Prostate gland (tissue), 2 donors: Measurements from ENCODE around the gene RWDD3. TPM values are rescaled to one million over a fixed set of nuclear protein-coding genes. Genes with fewer than 3 reads are reported as not detected.
A peak's percentile ranks its signal among the peaks of the same experiment; 100 is the strongest.

Source experiments
- DNase-seq: peaks from one replicate; pipeline ENCODE4 v3.0.0-alpha.2; 2019; ENCODE audit warnings: low spot score
- H3K27ac ChIP-seq, 2 donors: fragments of 200-600 bp; sonication (generic); 2 replicates each; pipeline ENCODE4 v1.5.1; 2017 to 2019
- H3K27me3 ChIP-seq: fragments of 200-600 bp; sonication (generic); replicated peaks from 2 replicates; pipeline ENCODE4 v1.5.1; 2019; ENCODE audit not compliant: insufficient read depth
- H3K36me3 ChIP-seq, 2 donors: fragments of 200-600 bp; sonication (generic); 1 replicate in 1 of 2; 2 replicates in 1 of 2; pipeline versions ENCODE4 v1.5.1 to v1.8.1; 2017 to 2019
- H3K4me1 ChIP-seq: fragments of 200-600 bp; sonication (generic); replicated peaks from 2 replicates; pipeline ENCODE4 v1.5.1; 2019
- H3K4me3 ChIP-seq, 2 donors: fragments of 200-600 bp; sonication (generic); 2 replicates each; pipeline ENCODE4 v1.5.1; 2017 to 2019
- H3K9me3 ChIP-seq: fragments of 200-600 bp; sonication (generic); 2 replicates; pipeline ENCODE4 v1.5.1; 2017
- CTCF ChIP-seq, 4 experiments: fragments of 200-600 bp in 2 of 4; fragments of 450-650 bp in 2 of 4; sonication (generic) in 2 of 4; IDR thresholded peaks; 1 replicate in 3 of 4; 2 replicates in 1 of 4; pipeline ENCODE4 v1.5.1; 2016 to 2019; ENCODE audit warnings: antibody characterized with exemption in 4 of 4, mild to moderate bottlenecking in 2 of 4, moderate library complexity in 2 of 4
- POLR2A ChIP-seq: fragments of 450-650 bp; IDR thresholded peaks from one replicate; pipeline ENCODE4 v1.6.1; 2016; ENCODE audit warnings: antibody characterized with exemption, mild to moderate bottlenecking
- POLR2AphosphoS5 ChIP-seq: sonication (generic); formaldehyde crosslinking; IDR thresholded peaks from one replicate; pipeline ENCODE4 v1.6.1; 2017; ENCODE audit warnings: antibody characterized with exemption
- WGBS: methylation state at CpG from one replicate; pipeline ENCODE4 v1.1.5; 2018; 5-methylcytosine and 5-hydroxymethylcytosine counted together
- intact Hi-C: fragments of 100-400 bp; cut with DNase I; formaldehyde crosslinking; loops from one replicate; pipeline ENCODE4 v1.14.2; 2022
- total RNA-seq, 2 donors: library from RNA; depleted of rRNA; stranded (reverse); fragments of >200 nt; gene quantifications; one replicate each; pipeline ENCODE4 v1.1.0, GENCODE V29; 2016

RWDD3 gene
- total RNA-seq, 2 donors from 2014 or later = 12.8 to 14.4 TPM

GRCh38 chr1:95229037-95229436, 5.0 kb upstream of the RWDD3 start:
- no peak for TF ChIP-seq POLR2AphosphoS5
- TF ChIP-seq CTCF (IDR thresholded peaks at IDR 0.05) = no peak
- TF ChIP-seq POLR2A = no peak
- 93% methylated on average over 5 of the region's 5 CpGs for WGBS
- intact Hi-C loops = no loop called here
- Histone ChIP-seq H3K4me3 (no peak overlapping the region), H3K27ac (no peak overlapping the region), H3K9me3 (no peaks in the 10 kb centered on the region), H3K27me3 (no peaks in the 10 kb centered on the region), H3K4me1 (peaks cover 3% of the 10 kb centered on the region), H3K36me3 (no peaks in the 10 kb centered on the region)
- DNase-seq = no peak

DNA sequence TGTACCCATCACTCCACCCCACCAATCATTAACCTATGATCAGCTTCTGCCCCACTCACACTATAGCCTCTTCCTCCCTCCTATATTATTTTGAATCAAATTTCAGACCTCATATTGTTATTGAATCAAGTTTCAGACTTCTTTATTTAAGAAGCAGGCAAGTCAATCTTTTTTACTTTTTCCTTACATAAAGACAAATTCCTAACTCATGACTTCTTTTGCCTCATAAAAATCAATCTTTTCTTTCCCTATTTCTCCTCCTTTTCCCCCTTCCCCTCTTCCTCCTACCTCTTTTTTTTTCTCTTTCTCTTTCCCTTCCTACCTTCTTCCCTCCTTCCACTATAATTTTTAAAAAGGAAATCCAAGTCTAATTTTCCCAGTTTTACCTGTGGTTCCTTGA, 4.3 kb upstream of the RWDD3 start:
- TF ChIP-seq POLR2AphosphoS5 (no peak), POLR2A (no peak), CTCF (IDR thresholded peaks at IDR 0.05) (no peak)
- Histone ChIP-seq H3K36me3 (no peaks in the 10 kb centered on the region), H3K4me3 (no peak overlapping the region), H3K27ac (no peak overlapping the region), H3K4me1 (peaks cover 3% of the 10 kb centered on the region), H3K9me3 (no peaks in the 10 kb centered on the region), H3K27me3 (no peaks in the 10 kb centered on the region)
- no peak for DNase-seq
- intact Hi-C loops = loop anchor here (5.0 kb wide), 1 partner anchor 377 kb away; no protein-coding TSS in a partner anchor

DNA sequence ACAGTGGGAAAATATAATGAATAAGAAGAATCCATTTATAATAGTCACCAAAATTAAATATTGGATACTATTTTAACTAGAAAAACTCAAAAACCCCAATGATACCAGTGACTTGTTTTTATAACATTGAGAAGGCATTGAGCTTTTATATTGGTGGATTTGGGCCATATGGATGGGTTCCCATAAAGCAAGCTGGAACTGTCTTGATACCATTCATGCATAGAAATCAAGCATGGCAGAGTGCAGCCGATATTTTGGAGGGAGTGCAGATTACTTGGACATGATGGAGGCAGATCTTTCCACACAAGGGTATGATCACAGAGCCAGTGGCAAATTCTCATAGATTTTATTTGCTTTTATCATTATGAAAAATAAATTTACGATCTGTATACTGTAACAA, 3.8 kb upstream of the RWDD3 start:
- no peaks in the 10 kb centered on the region for H3K27me3 ChIP-seq
- H3K4me3 ChIP-seq = no peak overlapping the region
- TF ChIP-seq POLR2A (no peak), CTCF (IDR thresholded peaks at IDR 0.05) (no peak), POLR2AphosphoS5 (no peak)
- peak overlapping the region in 1 of 2 donors; percentile 10 for H3K27ac ChIP-seq
- H3K36me3 ChIP-seq = no peaks in the 10 kb centered on the region
- intact Hi-C loops = loop anchor here (5.0 kb wide), 1 partner anchor 378 kb away; no protein-coding TSS in a partner anchor
- H3K9me3 ChIP-seq = no peaks in the 10 kb centered on the region
- no peak for DNase-seq
- H3K4me1 ChIP-seq = peaks cover 3% of the 10 kb centered on the region
- WGBS = 46% methylated on average over 2 of the region's 2 CpGs

GRCh38 chr1:95230768-95231191, 3.2 kb upstream of the RWDD3 start:
- 41% methylated on average over 3 of the region's 3 CpGs for WGBS
- no peak overlapping the region for H3K4me3 ChIP-seq
- H3K4me1 ChIP-seq = peaks cover 3% of the 10 kb centered on the region
- H3K27me3 ChIP-seq = no peaks in the 10 kb centered on the region
- no peaks in the 10 kb centered on the region for H3K9me3 ChIP-seq
- no peaks in the 10 kb centered on the region for H3K36me3 ChIP-seq
- DNase-seq = peak; percentile 15
- peak overlapping the region in 1 of 2 donors; percentile 10 for H3K27ac ChIP-seq
- TF ChIP-seq POLR2A = no peak
- peak; percentile 23 for TF ChIP-seq POLR2AphosphoS5
- intact Hi-C loops = loop anchor here (5.0 kb wide), 1 partner anchor 378 kb away; no protein-coding TSS in a partner anchor

DNA sequence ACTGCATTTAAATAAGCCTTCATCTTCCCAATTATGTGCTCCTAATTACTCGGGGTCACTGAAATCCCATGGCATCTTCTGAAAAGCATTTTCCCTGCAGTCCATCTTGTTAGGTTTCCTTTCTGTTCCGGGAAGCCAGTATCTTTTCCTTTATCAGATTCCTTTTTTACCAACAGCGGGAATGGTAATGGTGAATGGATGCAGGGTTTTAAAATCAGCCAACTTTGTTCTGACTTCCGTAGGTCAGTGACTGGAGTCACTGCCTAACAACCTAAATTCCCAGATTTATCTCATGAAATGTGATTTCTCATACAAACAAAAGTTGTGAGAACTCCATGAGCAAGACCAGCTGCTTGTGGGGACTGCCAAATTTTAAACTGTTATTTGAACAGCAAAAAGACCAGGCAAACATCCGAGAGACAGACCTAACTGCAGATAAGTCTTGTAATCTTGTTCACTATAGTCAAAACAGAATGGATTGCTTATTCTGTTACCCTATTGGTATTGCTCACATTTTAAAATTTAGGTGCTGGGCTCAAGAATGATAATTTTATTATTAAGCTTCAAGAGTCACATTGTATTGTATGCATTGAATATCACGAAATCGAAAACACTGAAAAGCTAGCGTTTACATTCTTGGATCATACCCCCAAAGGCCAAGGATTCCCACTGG, 1.2 kb upstream of the RWDD3 start:
- Histone ChIP-seq H3K4me3 (peak overlapping the region; percentile 73 to 85), H3K27ac (peak overlapping the region; percentile 84 to 85), H3K36me3 (no peaks in the 10 kb centered on the region), H3K9me3 (no peaks in the 10 kb centered on the region), H3K4me1 (peaks cover 3% of the 10 kb centered on the region), H3K27me3 (no peaks in the 10 kb centered on the region)
- WGBS = 24% methylated on average over 8 of the region's 8 CpGs
- intact Hi-C loops = loop anchor here (2.0 to 5.0 kb wide), 2 partner anchors 116 to 380 kb away; partner anchors contain the start of gene TLCD4
- TF ChIP-seq POLR2AphosphoS5 = no peak
- TF ChIP-seq POLR2A = no peak
- TF ChIP-seq CTCF (IDR thresholded peaks at IDR 0.05) = no peak
- DNase-seq = no peak
